Activated CD4-positive, alpha-beta T cell treated with anti-CD3 and anti-CD28 coated beads for 1 hour (primary cell): ENCODE results near the gene CBY2.
"Not testable (repeated sequence)": the region's sequence is repeated elsewhere in the genome, so short reads cannot be mapped to it uniquely, and the experiment has no call there.

Source experiments
- DNase-seq: peaks from one replicate; pipeline ENCODE4 v3.0.0-alpha.2; 2020

CBY2 gene

GRCh38 chr13:45748941-45749759, 47.0 kb downstream of the CBY2 start:
- DNase-seq = no peak

GRCh38 chr13:45750566-45750965, 48.4 kb downstream of the CBY2 start:
- no peak for DNase-seq

- no peak for DNase-seq
These were observed 49.8 kb downstream of the CBY2 start for GRCh38 chr13:45751885-45752284.

- DNase-seq = no peak
These were observed 50.4 kb downstream of the CBY2 start for GRCh38 chr13:45752510-45752909.

GRCh38 chr13:45756498-45756897, 54.4 kb downstream of the CBY2 start:
- DNase-seq = not testable (repeated sequence)

- DNase-seq = not testable (repeated sequence)
These were observed 55.5 kb downstream of the CBY2 start for GRCh38 chr13:45757589-45757988.

GRCh38 chr13:45763419-45763818, 61.3 kb downstream of the CBY2 start:
- DNase-seq = no peak
